ENCODE data around the gene SPEG. TPM values are rescaled to one million over a fixed set of nuclear protein-coding genes. Genes with fewer than 3 reads are reported as not detected.

SPEG gene
- total RNA-seq, 2 donors from 2014 or later, result 23.1 to 29.8 TPM

- H3K9me3 Mint-ChIP-seq, result no peaks in the 10 kb centered on the region
- Histone ChIP-seq H3K4me3 (ENCODE audit: low read length) (no peak overlapping the region), H3K27me3 (ENCODE audit: control insufficient read depth, insufficient read depth, low read length, poor library complexity, severe bottlenecking) (peaks cover 36% of the 10 kb centered on the region), H3K9ac (ENCODE audit: extremely low read depth, low read length, poor library complexity, severe bottlenecking) (no peak overlapping the region), H3K9me3 (ENCODE audit: control insufficient read depth, low read length) (no peaks in the 10 kb centered on the region), H3K4me1 (ENCODE audit: control insufficient read depth, insufficient read depth, low read length) (no peaks in the 10 kb centered on the region), H3K27ac (ENCODE audit: low read depth, low read length) (no peak overlapping the region), H3K36me3 (ENCODE audit: control insufficient read depth, insufficient read depth, low read length) (no peaks in the 10 kb centered on the region)
- H3K4me1 Mint-ChIP-seq, result peaks cover 13% of the 10 kb centered on the region
- no peak for DNase-seq
- H3K27me3 Mint-ChIP-seq (ENCODE audit: insufficient read depth), result peaks cover 69% of the 10 kb centered on the region
- H3K27ac Mint-ChIP-seq, result no peak overlapping the region
- 91 to 96% methylated on average over 5 to 12 of the region's 12 CpGs for whole genome bisulfite sequencing, 2 experiments (ENCODE audit: insufficient coverage in 1 of 2, insufficient read length in 1 of 2)
- TF ChIP-seq CTCF (conservative IDR thresholded peaks at IDR 0.05), result no peak
- no peaks in the 10 kb centered on the region for H3K36me3 Mint-ChIP-seq (ENCODE audit: low read depth)
- peak overlapping the region; percentile 60 for H3K4me3 Mint-ChIP-seq
Observed at GRCh38 chr2:219443016-219443696, 8.5 kb downstream of the SPEG start.

DNA sequence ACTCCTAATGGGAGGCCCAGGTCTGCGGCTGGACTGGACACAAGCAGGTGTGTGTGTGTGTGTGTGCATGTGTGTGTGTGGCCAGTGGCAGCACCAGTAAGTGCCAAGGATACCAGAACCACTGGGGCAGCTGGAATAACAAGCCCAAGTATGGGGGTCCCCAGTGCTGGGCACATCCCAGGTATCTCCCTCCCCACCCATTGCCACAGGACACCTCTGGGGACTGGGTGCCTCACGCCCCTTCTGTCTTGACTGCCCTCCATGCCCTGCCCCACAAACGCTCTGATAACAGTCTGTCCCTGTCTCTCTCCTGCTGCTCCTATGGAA is 9.0 kb downstream of the SPEG start:
- DNase-seq, result no peak
- H3K9me3 Mint-ChIP-seq, result no peaks in the 10 kb centered on the region
- H3K4me1 ChIP-seq (ENCODE audit: control insufficient read depth, insufficient read depth, low read length), result no peaks in the 10 kb centered on the region
- H3K4me3 Mint-ChIP-seq, result no peak overlapping the region
- H3K36me3 ChIP-seq (ENCODE audit: control insufficient read depth, insufficient read depth, low read length), result no peaks in the 10 kb centered on the region
- WGBS, 2 experiments (ENCODE audit: insufficient coverage in 1 of 2, insufficient read length in 1 of 2), result 90 to 92% methylated on average over 2 to 3 of the region's 3 CpGs
- no peaks in the 10 kb centered on the region for H3K9me3 ChIP-seq (ENCODE audit: control insufficient read depth, low read length)
- peaks cover 13% of the 10 kb centered on the region for H3K4me1 Mint-ChIP-seq
- no peak overlapping the region for H3K27ac ChIP-seq (ENCODE audit: low read depth, low read length)
- TF ChIP-seq CTCF (conservative IDR thresholded peaks at IDR 0.05), result no peak
- no peaks in the 10 kb centered on the region for H3K36me3 Mint-ChIP-seq (ENCODE audit: low read depth)
- H3K27me3 Mint-ChIP-seq (ENCODE audit: insufficient read depth), result peaks cover 72% of the 10 kb centered on the region
- H3K27me3 ChIP-seq (ENCODE audit: control insufficient read depth, insufficient read depth, low read length, poor library complexity, severe bottlenecking), result peaks cover 33% of the 10 kb centered on the region
- H3K9ac ChIP-seq (ENCODE audit: extremely low read depth, low read length, poor library complexity, severe bottlenecking), result no peak overlapping the region
- H3K4me3 ChIP-seq (ENCODE audit: low read length), result no peak overlapping the region
- H3K27ac Mint-ChIP-seq, result no peak overlapping the region

DNA sequence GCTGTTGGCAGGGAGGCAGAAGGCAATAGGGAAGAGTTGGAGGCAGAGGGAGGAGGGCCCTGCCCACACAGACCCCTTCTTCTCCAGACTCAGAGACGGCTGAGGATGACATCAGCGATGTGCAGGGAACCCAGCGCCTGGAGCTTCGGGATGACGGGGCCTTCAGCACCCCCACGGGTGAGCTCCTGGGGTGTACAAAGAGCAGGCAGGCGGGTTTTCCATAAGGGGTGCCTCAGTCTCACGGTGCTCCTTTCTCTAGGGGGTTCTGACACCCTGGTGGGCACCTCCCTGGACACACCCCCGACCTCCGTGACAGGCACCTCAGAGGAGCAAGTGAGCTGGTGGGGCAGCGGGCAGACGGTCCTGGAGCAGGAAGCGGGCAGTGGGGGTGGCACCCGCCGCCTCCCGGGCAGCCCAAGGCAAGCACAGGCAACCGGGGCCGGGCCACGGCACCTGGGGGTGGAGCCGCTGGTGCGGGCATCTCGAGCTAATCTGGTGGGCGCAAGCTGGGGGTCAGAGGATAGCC is 10.0 kb downstream of the SPEG start:
- H3K4me3 Mint-ChIP-seq, result no peak overlapping the region
- WGBS, 2 experiments (ENCODE audit: insufficient coverage in 1 of 2, insufficient read length in 1 of 2), result 87 to 91% methylated on average over 11 to 23 of the region's 23 CpGs
- H3K36me3 ChIP-seq (ENCODE audit: control insufficient read depth, insufficient read depth, low read length), result no peaks in the 10 kb centered on the region
- H3K27me3 ChIP-seq (ENCODE audit: control insufficient read depth, insufficient read depth, low read length, poor library complexity, severe bottlenecking), result peaks cover 30% of the 10 kb centered on the region
- no peak overlapping the region for H3K4me3 ChIP-seq (ENCODE audit: low read length)
- DNase-seq, result no peak
- H3K4me1 Mint-ChIP-seq, result peaks cover 13% of the 10 kb centered on the region
- H3K9me3 ChIP-seq (ENCODE audit: control insufficient read depth, low read length), result no peaks in the 10 kb centered on the region
- no peak overlapping the region for H3K9ac ChIP-seq (ENCODE audit: extremely low read depth, low read length, poor library complexity, severe bottlenecking)
- H3K4me1 ChIP-seq (ENCODE audit: control insufficient read depth, insufficient read depth, low read length), result no peaks in the 10 kb centered on the region
- no peaks in the 10 kb centered on the region for H3K9me3 Mint-ChIP-seq
- no peak for TF ChIP-seq CTCF (conservative IDR thresholded peaks at IDR 0.05)
- no peak overlapping the region for H3K27ac ChIP-seq (ENCODE audit: low read depth, low read length)
- no peak overlapping the region for H3K27ac Mint-ChIP-seq
- no peaks in the 10 kb centered on the region for H3K36me3 Mint-ChIP-seq (ENCODE audit: low read depth)
- H3K27me3 Mint-ChIP-seq (ENCODE audit: insufficient read depth), result peaks cover 79% of the 10 kb centered on the region
